Measurements from ENCODE around the gene S100G.
"Not testable (repeated sequence)": the region's sequence is repeated elsewhere in the genome, so short reads cannot be mapped to it uniquely, and the experiment has no call there.

The S100G gene

DNA sequence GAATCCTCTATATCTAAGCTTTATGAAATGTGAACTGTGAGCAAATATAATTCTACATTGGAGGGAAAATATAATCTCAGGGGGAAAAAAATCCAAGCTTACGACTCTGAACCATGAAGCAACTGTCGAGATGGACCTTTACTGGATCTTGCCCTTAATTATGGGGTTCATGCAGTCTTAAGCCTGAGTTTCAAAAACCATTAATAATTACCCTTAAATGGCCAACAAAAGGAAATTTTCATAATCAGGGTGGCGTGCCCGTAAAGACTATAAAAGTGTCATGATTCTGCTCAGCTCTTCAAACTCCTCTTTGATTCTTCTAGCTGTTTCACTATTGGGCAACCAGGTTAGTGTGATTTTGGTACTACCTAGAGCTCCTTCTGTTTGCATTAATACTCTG lies at the start of gene S100G:
Gene S100G (plus strand): TSS at position 301 of the 400 bp plus-strand sequence. CDS start 849 bp downstream, outside the sequence.
- DNase-seq (ENCODE audit: low read depth): no peak

DNA sequence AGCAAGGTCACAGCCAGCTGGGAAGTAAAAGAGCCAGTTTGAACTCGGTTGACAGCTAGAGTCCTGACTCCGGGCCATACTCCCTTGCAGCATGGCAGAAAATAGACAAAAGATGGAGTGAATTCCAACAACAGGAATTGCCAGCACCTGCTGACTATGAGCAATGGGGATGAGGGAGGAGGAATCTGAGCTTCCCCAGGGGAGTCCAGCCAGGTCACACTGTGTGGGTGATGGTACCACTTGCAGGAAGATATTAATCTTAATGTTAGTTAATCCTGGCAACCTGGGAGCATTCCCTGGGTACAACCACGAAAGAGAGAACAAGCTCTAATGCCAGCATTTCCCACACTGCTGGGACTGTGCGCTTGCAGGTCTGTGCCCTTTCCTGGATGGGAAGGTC lies 48.1 kb upstream of the S100G start:
- DNase-seq (ENCODE audit: low read depth): no peak

DNA sequence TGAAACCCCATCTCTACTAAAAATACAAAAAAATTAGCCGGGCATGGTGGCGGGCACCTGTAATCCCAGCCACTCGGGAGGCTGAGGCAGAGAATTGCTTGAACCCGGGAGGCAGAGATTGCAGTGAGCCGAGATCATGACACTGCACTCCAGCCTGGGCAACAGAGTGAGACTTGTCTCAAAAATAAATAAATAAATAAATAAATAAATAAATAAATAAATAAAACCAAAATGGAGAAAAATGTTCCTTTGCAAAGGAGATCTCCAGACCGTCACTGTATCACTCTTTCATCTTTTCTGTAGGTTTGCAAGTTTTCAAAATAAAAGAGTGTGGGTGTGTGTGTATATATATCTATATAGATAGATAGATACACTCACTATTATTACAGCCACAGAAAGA lies 46.7 kb upstream of the S100G start:
- DNase-seq (ENCODE audit: low read depth): not testable (repeated sequence)

DNA sequence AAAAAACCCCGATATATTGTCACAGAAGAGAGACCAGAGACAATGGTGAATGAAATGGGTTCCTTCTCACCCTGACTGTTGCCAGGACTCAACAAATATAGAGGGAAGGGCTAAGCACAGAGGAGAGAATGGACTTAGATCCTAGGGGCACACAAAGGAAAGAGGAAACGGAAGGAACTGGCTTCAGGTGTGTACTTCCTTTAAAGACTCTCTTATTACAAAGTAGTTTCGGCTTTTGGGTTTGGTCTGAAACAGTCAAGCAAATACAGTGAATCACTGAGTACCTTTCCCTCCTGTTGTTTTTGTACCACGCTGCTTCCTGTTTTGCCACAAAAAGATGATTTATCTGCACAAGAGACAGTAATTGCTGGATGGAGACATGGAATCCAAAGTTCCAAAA lies 46.1 kb upstream of the S100G start:
- DNase-seq (ENCODE audit: low read depth): no peak

DNA sequence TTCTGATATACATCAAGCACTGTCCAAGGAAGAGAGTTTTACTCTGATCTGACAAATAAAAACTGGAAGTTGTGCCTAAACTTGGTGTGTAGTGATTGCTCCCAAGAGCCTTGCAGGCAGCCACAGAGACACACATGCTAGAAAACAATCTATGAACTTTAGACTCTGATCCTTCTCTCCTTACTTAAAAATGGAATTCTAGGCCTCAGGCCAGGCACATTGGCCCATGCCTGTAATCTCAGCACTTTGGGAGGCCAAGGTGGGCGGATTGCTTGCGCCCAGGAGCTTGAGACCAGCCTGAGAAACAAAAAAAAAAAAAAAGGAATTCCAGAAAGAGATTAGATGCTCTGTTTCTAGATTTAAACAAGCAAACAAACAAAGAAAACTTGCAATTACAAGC lies 45.6 kb upstream of the S100G start:
- DNase-seq (ENCODE audit: low read depth): no peak

DNA sequence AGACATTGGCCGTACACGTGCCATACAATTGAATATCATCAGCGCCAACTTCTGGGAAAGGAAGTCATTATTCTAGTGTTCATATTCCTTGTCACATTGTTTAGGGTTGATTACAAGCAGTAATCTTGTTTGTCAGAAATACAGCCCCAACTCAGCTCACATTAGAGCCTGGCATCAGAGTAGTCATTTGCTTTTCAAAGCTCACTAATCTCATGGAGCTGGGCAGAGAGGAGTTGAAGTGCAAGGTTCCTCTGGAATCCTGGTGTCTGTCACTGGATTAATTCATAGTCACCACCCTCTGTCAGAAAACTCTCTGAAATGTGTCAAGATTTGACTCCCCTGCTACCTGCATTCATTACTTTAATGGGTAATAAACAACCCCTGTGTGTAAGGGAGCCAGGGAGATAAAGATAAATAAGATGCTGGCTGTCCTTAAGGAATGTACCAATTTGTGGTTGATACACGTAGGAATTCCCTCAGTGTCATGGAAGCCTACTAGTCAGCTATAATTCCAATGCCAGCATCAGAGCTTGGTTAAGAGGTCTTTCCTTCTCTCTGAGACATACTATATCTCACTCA lies 43.7 kb upstream of the S100G start:
- no peak for DNase-seq (ENCODE audit: low read depth)

GRCh38 chrX:16610121-16610621 lies 39.8 kb upstream of the S100G start:
- DNase-seq (ENCODE audit: low read depth): no peak

GRCh38 chrX:16610654-16611053 lies 39.3 kb upstream of the S100G start:
- DNase-seq (ENCODE audit: low read depth): not testable (repeated sequence)

GRCh38 chrX:16612257-16612897 lies 37.6 kb upstream of the S100G start:
- no peak for DNase-seq (ENCODE audit: low read depth)

- no peak for DNase-seq (ENCODE audit: low read depth)
These were observed 32.6 kb upstream of the S100G start for GRCh38 chrX:16617382-16617781.

DNA sequence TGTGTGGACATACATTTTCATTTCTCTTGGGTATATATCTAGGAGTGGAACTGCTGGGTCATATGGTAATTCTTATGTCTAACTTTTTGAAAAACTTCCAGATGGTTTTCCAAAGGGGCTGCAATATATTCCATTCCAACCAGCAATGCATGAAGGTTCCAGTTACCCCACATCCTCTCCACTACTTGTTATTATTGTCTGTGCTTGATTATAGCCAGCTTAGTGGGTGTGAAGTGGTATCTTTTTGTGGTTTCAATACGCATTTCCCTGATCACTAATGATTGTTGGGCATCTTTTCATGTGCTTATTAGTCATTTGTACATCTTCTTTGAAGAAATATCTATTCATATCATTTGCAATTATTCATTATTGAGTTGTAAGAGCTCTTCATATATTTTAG lies 31.5 kb upstream of the S100G start:
- no peak for DNase-seq (ENCODE audit: low read depth)

DNA sequence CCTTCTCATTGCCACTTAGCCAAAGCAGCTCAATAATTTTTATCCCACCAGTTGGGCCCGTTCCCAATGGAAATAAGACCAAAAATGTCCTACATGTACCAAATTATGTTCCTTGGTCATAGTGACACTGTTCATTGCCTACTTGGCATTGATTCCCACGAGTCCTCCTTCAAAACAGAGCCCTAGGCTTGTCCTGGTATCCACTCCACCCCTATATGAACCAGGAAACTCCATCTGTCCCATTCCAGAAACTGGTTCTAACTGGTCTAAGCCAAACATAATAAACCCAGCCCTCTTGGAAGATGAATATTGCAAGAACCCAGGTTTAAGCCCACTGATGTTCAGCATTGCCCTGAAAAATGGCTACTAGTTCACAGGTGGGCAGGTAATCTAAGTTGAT lies 30.9 kb upstream of the S100G start:
- no peak for DNase-seq (ENCODE audit: low read depth)

DNA sequence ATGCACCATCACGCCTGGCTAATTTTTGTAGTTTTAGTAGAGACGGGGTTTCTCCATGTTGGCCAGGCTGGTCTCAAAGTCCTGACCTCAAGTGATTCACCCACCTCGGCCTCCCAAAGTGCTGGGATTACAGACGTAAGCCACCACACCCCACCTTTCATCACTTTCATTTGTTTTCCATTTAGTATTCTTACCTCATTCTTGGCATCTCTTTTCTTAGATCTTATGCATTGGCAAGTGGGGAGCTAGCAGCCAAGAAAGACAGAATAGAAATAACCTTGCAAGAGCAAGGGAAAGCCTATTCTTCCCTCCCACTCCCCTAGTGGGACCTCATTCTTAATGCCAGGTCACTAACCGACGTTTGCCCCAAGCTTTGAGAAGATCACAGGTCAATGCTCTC lies 21.4 kb upstream of the S100G start:
- DNase-seq (ENCODE audit: low read depth): not testable (repeated sequence)

DNA sequence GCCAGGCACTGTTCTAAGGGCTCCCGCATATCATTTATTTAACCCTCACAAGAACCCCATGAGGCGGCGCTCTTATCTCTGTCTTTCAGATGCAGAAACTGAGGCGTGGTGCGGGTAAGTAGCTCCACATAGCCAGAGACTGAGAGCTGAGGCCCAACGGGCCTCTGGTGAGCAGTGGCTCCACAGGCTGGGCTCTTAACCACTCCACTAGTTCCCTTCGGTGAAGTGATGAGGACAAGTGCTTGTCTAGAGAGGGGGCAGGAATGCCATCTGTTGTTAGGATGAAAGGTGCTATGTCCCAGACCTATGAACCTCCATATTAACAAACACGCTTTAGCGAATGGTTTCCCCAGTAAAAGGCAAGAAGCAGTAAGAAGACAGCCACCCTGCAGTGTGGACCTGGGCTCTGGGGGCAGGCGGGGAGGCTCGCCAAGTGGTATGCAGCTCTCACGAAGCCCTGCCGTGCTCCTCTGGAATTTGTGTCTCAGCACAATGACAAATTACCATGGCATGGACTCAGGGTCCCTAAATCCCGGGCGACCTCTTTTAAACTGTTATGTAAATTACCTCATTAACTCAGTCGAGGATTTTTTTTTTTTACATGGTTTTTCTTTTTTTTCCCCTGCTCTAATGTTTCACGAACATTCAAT lies 20.9 kb upstream of the S100G start:
- no peak for DNase-seq (ENCODE audit: low read depth)

DNA sequence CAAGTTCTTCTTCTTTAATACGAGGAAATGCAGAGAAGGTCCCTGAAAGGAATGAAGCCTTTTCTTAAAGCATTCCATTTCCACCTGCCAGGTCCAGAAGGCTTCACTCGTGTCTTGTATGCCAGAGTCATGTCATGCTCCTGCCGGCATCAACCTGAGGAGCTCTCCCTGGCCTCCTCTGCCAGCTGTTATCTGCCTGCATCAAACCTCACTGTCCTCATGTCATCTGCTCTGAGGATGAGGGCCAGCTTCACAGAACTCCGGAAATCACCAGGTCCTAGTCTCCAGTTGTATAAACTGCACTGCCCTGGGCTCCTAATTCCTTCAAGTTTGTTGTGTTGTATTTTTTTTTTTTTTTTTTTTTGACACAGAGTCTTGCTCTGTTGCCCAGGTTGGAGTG lies 20.0 kb upstream of the S100G start:
- no peak for DNase-seq (ENCODE audit: low read depth)

- DNase-seq (ENCODE audit: low read depth): no peak
These were observed 16.2 kb upstream of the S100G start for GRCh38 chrX:16633754-16634153.

GRCh38 chrX:16635040-16635439 lies 14.9 kb upstream of the S100G start:
- no peak for DNase-seq (ENCODE audit: low read depth)

DNA sequence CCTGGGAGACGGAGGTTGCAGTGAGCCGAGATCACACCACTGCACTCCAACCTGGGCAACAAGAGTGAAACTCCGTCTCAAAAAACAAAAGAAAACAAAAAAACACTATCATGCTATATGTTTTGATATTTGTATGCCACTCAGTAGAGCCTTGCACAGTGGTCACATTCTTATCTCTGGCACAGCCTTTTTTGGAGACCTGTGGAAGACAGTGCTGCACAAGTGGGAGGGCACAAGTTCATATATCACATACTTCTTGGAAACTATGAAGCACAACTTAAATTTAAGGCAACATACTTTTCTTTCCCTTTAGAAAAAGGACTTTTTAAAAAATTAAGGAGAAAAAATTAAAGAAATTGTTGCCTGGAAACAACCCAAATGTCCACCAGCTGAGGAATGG lies 14.4 kb upstream of the S100G start:
- DNase-seq (ENCODE audit: low read depth): no peak

DNA sequence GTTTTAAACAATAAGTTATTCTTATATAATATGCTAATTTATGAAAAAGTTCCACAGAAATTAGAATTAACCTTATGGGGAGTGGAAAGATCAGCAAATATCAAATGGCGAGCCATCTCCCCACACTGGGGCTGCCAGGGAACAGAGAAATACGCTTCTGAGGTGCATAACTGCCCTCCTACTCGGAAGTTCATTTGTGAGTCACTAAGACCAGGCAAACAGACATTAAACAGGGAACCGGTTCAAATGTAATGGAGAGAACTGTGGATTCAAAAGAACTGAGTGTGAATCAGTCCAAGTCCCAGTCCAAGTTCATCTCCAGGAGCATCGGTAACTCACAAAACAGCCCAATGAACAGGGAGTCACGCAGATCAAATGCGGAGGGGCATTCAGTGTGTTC lies 11.4 kb upstream of the S100G start:
- no peak for DNase-seq (ENCODE audit: low read depth)

GRCh38 chrX:16639966-16640365 lies 10.0 kb upstream of the S100G start:
- DNase-seq (ENCODE audit: low read depth): no peak

- no peak for DNase-seq (ENCODE audit: low read depth)
These were observed 9.1 kb upstream of the S100G start for GRCh38 chrX:16640823-16641222.

DNA sequence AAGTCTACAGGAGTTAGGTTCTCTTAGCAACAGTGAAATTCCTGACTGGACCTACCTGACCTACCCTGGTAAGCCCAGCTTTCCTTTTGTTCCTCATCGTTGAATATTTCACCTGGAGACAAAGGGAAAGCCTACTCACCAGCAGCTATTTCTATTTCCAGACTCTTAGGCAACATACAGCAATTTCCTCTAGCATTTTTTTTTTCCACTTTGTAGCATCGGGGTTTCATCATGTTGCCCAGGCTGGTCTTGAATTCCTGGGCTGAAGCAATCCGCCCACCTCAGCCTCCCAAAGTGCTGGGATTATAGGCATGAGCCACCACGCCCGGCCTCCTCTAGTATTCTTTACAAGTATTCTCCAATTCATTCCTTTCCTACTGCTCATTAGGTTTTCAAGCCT lies 6.8 kb upstream of the S100G start:
- DNase-seq (ENCODE audit: low read depth): no peak

GRCh38 chrX:16646366-16647138 lies 3.4 kb upstream of the S100G start:
- DNase-seq (ENCODE audit: low read depth): no peak
